MM.1S (cell line): Measurements from ENCODE around the gene HNF4A.

Experiments used
- DNase-seq: peaks from one replicate; pipeline ENCODE4 v3.0.0-alpha.2; 2015
- H2AFZ ChIP-seq: fragments of 300-600 bp; sonication (generic); 2 replicates; pipeline ENCODE4 v1.6.0; 2016; ENCODE audit warnings: antibody characterized with exemption, low read length
- H3F3A ChIP-seq: fragments of 300-600 bp; sonication (generic); 2 replicates; pipeline ENCODE4 v1.6.1; 2016; ENCODE audit warnings: mild to moderate bottlenecking, antibody characterized with exemption, low read length, moderate library complexity, mixed read lengths; ENCODE audit not compliant: insufficient read depth
- H3K27ac ChIP-seq: fragments of 300-600 bp; sonication (generic); 2 replicates; pipeline ENCODE4 v1.5.1; 2016; ENCODE audit warnings: mild to moderate bottlenecking, low read length
- H3K27me3 ChIP-seq: fragments of 300-600 bp; sonication (generic); replicated peaks from 2 replicates; pipeline ENCODE4 v1.6.0; 2016; ENCODE audit warnings: low read length; ENCODE audit not compliant: insufficient read depth
- H3K36me3 ChIP-seq: fragments of 300-600 bp; sonication (generic); replicated peaks from 2 replicates; pipeline ENCODE4 v1.6.1; 2016; ENCODE audit warnings: mild to moderate bottlenecking, low read length, mixed read lengths; ENCODE audit not compliant: insufficient read depth
- H3K4me1 ChIP-seq: fragments of 300-600 bp; sonication (generic); 2 replicates; pipeline ENCODE4 v1.6.1; 2016; ENCODE audit warnings: low read length, mixed read lengths
- H3K4me2 ChIP-seq: fragments of 300-600 bp; sonication (generic); 2 replicates; pipeline ENCODE4 v1.6.0; 2016; ENCODE audit warnings: low read depth, low read length
- H3K4me3 ChIP-seq: fragments of 300-600 bp; sonication (generic); 2 replicates; pipeline ENCODE4 v1.5.1; 2016; ENCODE audit warnings: low read length, mixed read lengths
- H3K79me2 ChIP-seq: fragments of 300-600 bp; sonication (generic); 2 replicates; pipeline ENCODE4 v1.6.1; 2016; ENCODE audit warnings: mixed run types, low read length, mixed read lengths
- H3K9ac ChIP-seq: fragments of 300-600 bp; sonication (generic); 2 replicates; pipeline ENCODE4 v1.6.1; 2016; ENCODE audit warnings: low read length, mixed read lengths
- H3K9me2 ChIP-seq: fragments of 300-600 bp; sonication (generic); replicated peaks from 2 replicates; pipeline ENCODE4 v1.6.1; 2016; ENCODE audit warnings: mild to moderate bottlenecking, low read length, mixed read lengths; ENCODE audit not compliant: insufficient read depth
- H3K9me3 ChIP-seq: fragments of 300-600 bp; sonication (generic); replicated peaks from 2 replicates; pipeline ENCODE4 v1.6.1; 2016; ENCODE audit warnings: mild to moderate bottlenecking, low read length, mixed read lengths; ENCODE audit not compliant: insufficient read depth
- H4K20me1 ChIP-seq: fragments of 300-600 bp; sonication (generic); 2 replicates; pipeline ENCODE4 v1.6.1; 2016; ENCODE audit warnings: mild to moderate bottlenecking, low read length, moderate library complexity, mixed read lengths; ENCODE audit not compliant: insufficient read depth
- EZH2 ChIP-seq: fragments of 300-600 bp; sonication (generic); optimal IDR thresholded peaks from 2 replicates; pipeline ENCODE3; 2017; ENCODE audit warnings: low read depth, mild to moderate bottlenecking, antibody characterized with exemption, low read length, mixed read lengths
- EZH2phosphoT487 ChIP-seq: fragments of 300-600 bp; sonication (generic); IDR thresholded peaks from 2 replicates; pipeline ENCODE4 v1.6.1; 2018; ENCODE audit warnings: antibody characterized with exemption, low read length
- TF ChIP-seq, protein P1 (sequence below): fragments of 300-600 bp; sonication (generic); IDR thresholded peaks from 2 replicates; pipeline ENCODE4 v1.5.1; 2016; ENCODE audit warnings: antibody characterized with exemption, low read length, mixed read lengths

The HNF4A gene

DNA sequence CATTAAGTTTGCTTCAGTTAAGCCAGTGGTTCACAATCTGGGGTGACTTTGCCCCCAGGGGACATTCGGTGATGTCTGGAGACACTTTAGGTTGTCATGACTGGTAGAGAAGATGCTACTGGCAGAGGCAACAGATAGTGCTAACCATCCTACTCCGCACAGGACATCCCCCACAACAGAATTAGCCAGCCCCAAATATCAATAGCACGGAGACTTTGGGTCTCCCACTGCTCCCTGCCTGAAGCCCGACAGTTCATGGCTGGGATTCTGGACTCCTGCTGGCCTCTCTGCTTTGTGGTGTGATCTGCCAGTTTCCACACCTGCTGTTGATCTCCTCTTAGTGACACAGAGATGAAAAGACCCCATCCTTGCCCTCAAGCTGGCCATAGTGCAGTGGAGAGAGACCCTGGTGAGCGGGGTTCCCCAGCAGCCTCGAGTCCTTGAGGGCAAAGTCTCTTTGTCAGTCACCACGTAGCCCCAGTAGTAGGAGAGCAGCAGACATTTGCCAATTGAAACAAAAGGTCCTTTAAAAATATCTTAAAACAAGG lies 95.5 kb downstream of the HNF4A start:
- Histone ChIP-seq H3K27ac (no peak overlapping the region), H3K4me2 (no peak overlapping the region)
- TF ChIP-seq EZH2 (no peak), EZH2phosphoT487 (no peak)
- TF ChIP-seq, protein P1, sequence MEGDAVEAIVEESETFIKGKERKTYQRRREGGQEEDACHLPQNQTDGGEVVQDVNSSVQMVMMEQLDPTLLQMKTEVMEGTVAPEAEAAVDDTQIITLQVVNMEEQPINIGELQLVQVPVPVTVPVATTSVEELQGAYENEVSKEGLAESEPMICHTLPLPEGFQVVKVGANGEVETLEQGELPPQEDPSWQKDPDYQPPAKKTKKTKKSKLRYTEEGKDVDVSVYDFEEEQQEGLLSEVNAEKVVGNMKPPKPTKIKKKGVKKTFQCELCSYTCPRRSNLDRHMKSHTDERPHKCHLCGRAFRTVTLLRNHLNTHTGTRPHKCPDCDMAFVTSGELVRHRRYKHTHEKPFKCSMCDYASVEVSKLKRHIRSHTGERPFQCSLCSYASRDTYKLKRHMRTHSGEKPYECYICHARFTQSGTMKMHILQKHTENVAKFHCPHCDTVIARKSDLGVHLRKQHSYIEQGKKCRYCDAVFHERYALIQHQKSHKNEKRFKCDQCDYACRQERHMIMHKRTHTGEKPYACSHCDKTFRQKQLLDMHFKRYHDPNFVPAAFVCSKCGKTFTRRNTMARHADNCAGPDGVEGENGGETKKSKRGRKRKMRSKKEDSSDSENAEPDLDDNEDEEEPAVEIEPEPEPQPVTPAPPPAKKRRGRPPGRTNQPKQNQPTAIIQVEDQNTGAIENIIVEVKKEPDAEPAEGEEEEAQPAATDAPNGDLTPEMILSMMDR, result no peak

DNA sequence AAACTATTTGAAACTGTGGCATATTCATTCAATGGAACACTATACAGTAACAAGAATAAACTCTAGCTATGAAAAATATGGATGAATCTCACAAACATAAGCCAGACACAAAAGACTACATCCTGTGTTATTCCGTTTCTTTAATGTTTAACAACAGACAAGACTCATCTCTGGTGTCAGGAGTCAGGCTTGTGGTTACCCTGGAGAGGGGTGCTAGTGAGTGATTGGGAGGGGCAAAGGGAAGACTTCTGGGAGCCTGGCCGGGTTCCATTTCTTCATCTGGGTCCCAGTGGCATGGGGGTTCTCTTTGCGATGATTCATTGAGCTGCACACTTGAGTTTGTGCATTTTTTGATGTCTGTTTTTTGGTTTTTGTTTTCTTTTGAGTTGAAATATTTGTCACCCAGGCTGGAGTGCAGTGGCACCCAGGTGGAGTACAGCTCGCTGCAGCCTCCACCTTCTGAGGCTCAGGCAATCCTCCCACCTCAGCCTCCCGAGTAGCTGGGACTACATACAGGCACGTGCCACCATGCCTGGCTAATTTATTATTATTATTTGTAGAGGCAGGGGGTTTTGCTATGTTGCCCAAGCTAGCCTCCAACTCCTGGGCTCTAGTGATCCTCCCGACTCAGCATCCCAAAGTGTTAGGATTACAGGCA lies 98.9 kb downstream of the HNF4A start:
- H3K27ac ChIP-seq, result no peak overlapping the region
- H3K4me2 ChIP-seq, result no peak overlapping the region
- H3K27me3 ChIP-seq, result no peaks in the 10 kb centered on the region
- DNase-seq, result no peak
- no peak overlapping the region for H2AFZ ChIP-seq
- TF ChIP-seq, protein P1, result no peak
- TF ChIP-seq EZH2 (no peak), EZH2phosphoT487 (no peak)
- H3K36me3 ChIP-seq, result no peaks in the 10 kb centered on the region
- no peaks in the 10 kb centered on the region for H3K4me1 ChIP-seq
- H3F3A ChIP-seq, result no peaks in the 10 kb centered on the region
- no peak overlapping the region for H3K4me3 ChIP-seq
- H4K20me1 ChIP-seq, result no peaks in the 10 kb centered on the region
- no peaks in the 10 kb centered on the region for H3K79me2 ChIP-seq
- H3K9me2 ChIP-seq, result no peaks in the 10 kb centered on the region
- H3K9me3 ChIP-seq, result no peaks in the 10 kb centered on the region
- no peak overlapping the region for H3K9ac ChIP-seq

More for the DNA sequence above, 95.5 kb downstream of the HNF4A start:
- peaks cover 6% of the 10 kb centered on the region; the same call in 1 of the 2 replicates for H3K4me1 ChIP-seq
- H3K9me3 ChIP-seq, result no peaks in the 10 kb centered on the region
- H3F3A ChIP-seq, result no peaks in the 10 kb centered on the region
- no peaks in the 10 kb centered on the region for H3K9me2 ChIP-seq
- no peak overlapping the region for H3K4me3 ChIP-seq
- DNase-seq, result no peak
- H3K79me2 ChIP-seq, result no peaks in the 10 kb centered on the region
- H4K20me1 ChIP-seq, result no peaks in the 10 kb centered on the region
- H3K27me3 ChIP-seq, result no peaks in the 10 kb centered on the region
- H3K36me3 ChIP-seq, result no peaks in the 10 kb centered on the region
- no peak overlapping the region for H2AFZ ChIP-seq
- no peak overlapping the region for H3K9ac ChIP-seq

DNA sequence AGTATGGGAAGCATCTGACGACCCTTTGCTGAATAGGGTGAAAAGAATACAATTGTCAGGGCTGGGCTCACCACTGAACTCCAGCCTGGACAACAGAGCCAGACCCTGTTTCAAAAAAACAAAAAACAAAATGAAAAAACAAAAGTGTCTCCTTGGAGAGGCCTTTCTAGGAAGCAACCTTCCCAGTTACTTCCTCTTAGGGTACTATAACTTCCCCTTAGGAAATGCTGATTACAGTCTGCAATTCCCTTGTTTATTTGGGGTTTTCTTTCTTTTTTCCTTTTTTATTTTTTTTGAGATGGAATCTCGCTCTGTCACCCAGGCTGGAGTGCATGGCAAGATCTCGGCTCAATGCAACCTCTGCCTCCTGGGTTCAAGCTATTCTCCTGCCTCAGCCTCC lies 99.6 kb downstream of the HNF4A start:
- no peak for DNase-seq
- H3K79me2 ChIP-seq, result no peaks in the 10 kb centered on the region
- no peaks in the 10 kb centered on the region for H3K27me3 ChIP-seq
- no peak overlapping the region for H3K9ac ChIP-seq
- no peaks in the 10 kb centered on the region for H3K4me1 ChIP-seq
- no peak overlapping the region for H2AFZ ChIP-seq
- H3K4me3 ChIP-seq, result no peak overlapping the region
- no peaks in the 10 kb centered on the region for H3K36me3 ChIP-seq
- H3F3A ChIP-seq, result no peaks in the 10 kb centered on the region
- no peaks in the 10 kb centered on the region for H4K20me1 ChIP-seq
- no peak overlapping the region for H3K27ac ChIP-seq
- TF ChIP-seq EZH2, result no peak
- no peak for TF ChIP-seq EZH2phosphoT487
- TF ChIP-seq, protein P1, result no peak
- no peak overlapping the region for H3K4me2 ChIP-seq
- no peaks in the 10 kb centered on the region for H3K9me3 ChIP-seq
- H3K9me2 ChIP-seq, result no peaks in the 10 kb centered on the region
